NCI-H128 (cell line): ENCODE measurements around the gene HOPX.
"Not testable (repeated sequence)": the region's sequence is repeated elsewhere in the genome, so short reads cannot be mapped to it uniquely, and the experiment has no call there.

Source experiments
- DNase-seq: peaks from one replicate; lab custom pipeline; 2025; ENCODE audit not compliant: unreplicated experiment; lab: John Stamatoyannopoulos, UW

Gene HOPX

GRCh38 chr4:56681158-56681852 lies at the start of gene HOPX:
TSS of gene HOPX (minus strand) at chr4:56681296. CDS start at chr4:56657816, 23,480 bp downstream.
- no peak for DNase-seq

GRCh38 chr4:56730097-56730496 lies 49.0 kb upstream of the HOPX start:
- DNase-seq: no peak

GRCh38 chr4:56728512-56728911 lies 47.4 kb upstream of the HOPX start:
- DNase-seq: no peak

- no peak for DNase-seq
Observed at GRCh38 chr4:56727150-56727549, 46.1 kb upstream of the HOPX start.

- not testable (repeated sequence) for DNase-seq
Observed at GRCh38 chr4:56726593-56726992, 45.5 kb upstream of the HOPX start.

- DNase-seq: no peak
Observed at GRCh38 chr4:56723659-56724230, 42.6 kb upstream of the HOPX start.

- no peak for DNase-seq
Observed at GRCh38 chr4:56723201-56723605, 42.1 kb upstream of the HOPX start.

GRCh38 chr4:56708146-56708545 lies 27.1 kb upstream of the HOPX start:
- no peak for DNase-seq

GRCh38 chr4:56705966-56706365 lies 24.9 kb upstream of the HOPX start:
- no peak for DNase-seq

GRCh38 chr4:56705334-56705733 lies 24.2 kb upstream of the HOPX start:
- no peak for DNase-seq

- no peak for DNase-seq
Observed at GRCh38 chr4:56704089-56704871, 23.2 kb upstream of the HOPX start.

GRCh38 chr4:56703378-56703777 lies 22.3 kb upstream of the HOPX start:
- DNase-seq: no peak

- DNase-seq: no peak
Observed at GRCh38 chr4:56701644-56702043, 20.5 kb upstream of the HOPX start.

- no peak for DNase-seq
Observed at GRCh38 chr4:56701161-56701480, 20.0 kb upstream of the HOPX start.

- DNase-seq: no peak
Observed at GRCh38 chr4:56699537-56700105, 18.5 kb upstream of the HOPX start.

- no peak for DNase-seq
Observed at GRCh38 chr4:56698329-56698728, 17.2 kb upstream of the HOPX start.

- DNase-seq: no peak
Observed at GRCh38 chr4:56696056-56696455, 15.0 kb upstream of the HOPX start.

- not testable (repeated sequence) for DNase-seq
Observed at GRCh38 chr4:56693476-56693875, 12.4 kb upstream of the HOPX start.

- DNase-seq: no peak
Observed at GRCh38 chr4:56692576-56692975, 11.5 kb upstream of the HOPX start.

- no peak for DNase-seq
Observed at GRCh38 chr4:56691425-56691824, 10.3 kb upstream of the HOPX start.

- DNase-seq: no peak
Observed at GRCh38 chr4:56690393-56690792, 9.3 kb upstream of the HOPX start.
